ENCODE data around the gene TNNC1.

DNA sequence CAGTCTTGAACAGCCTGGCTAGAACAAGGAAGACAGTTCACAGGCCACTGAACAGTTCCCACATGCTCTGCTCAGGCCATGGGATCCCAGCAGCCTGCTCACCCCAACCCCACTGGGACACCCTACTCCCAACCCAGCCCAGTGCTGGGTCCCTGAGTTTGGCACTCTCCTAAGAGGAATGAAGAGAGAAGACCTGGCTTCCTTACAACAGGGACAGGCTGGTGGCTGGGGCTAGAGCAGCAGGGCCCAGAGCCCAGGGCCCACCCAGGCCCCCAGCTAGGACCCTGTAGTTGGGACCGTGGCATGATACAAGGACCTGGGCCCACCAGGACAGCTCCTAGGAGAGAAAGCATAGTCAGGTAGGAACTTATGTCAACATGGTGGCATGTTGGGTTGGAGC, 52.3 kb downstream of the TNNC1 start:
- TF ChIP-seq, protein P1, sequence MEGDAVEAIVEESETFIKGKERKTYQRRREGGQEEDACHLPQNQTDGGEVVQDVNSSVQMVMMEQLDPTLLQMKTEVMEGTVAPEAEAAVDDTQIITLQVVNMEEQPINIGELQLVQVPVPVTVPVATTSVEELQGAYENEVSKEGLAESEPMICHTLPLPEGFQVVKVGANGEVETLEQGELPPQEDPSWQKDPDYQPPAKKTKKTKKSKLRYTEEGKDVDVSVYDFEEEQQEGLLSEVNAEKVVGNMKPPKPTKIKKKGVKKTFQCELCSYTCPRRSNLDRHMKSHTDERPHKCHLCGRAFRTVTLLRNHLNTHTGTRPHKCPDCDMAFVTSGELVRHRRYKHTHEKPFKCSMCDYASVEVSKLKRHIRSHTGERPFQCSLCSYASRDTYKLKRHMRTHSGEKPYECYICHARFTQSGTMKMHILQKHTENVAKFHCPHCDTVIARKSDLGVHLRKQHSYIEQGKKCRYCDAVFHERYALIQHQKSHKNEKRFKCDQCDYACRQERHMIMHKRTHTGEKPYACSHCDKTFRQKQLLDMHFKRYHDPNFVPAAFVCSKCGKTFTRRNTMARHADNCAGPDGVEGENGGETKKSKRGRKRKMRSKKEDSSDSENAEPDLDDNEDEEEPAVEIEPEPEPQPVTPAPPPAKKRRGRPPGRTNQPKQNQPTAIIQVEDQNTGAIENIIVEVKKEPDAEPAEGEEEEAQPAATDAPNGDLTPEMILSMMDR (IDR thresholded peaks at IDR 0.05; ENCODE audit: low read depth, low read length), result no peak
- no peak for TF ChIP-seq EZH2phosphoT487 (IDR thresholded peaks at IDR 0.05; ENCODE audit: low read depth)

All from OCI-LY3 (cell line).